NCI-H2227 (cell line): Measurements from ENCODE around the gene KCNJ9.
A peak's percentile ranks its signal among the peaks of the same experiment; 100 is the strongest.

Experiments
- DNase-seq: peaks from one replicate; lab custom pipeline; 2025; ENCODE audit not compliant: unreplicated experiment; lab: John Stamatoyannopoulos, UW

The KCNJ9 gene

GRCh38 chr1:160066829-160067745 lies 14.3 kb upstream of the KCNJ9 start:
- DNase-seq = no peak

- DNase-seq = no peak
These were observed 13.1 kb upstream of the KCNJ9 start for GRCh38 chr1:160068225-160068624.

GRCh38 chr1:160069460-160070231 lies 11.7 kb upstream of the KCNJ9 start, which contains the start of gene KCNJ10:
TSS of gene KCNJ10 (minus strand) at chr1:160070160. CDS start at chr1:160042532, 27,628 bp downstream.
- DNase-seq = no peak

- peak; percentile 84 for DNase-seq
These were observed 10.8 kb upstream of the KCNJ9 start for GRCh38 chr1:160070243-160071163.

GRCh38 chr1:160071289-160071688 lies 10.0 kb upstream of the KCNJ9 start:
- no peak for DNase-seq

GRCh38 chr1:160074865-160075264 lies 6.5 kb upstream of the KCNJ9 start:
- no peak for DNase-seq

- DNase-seq = no peak
These were observed 5.5 kb upstream of the KCNJ9 start for GRCh38 chr1:160075836-160076235.

- DNase-seq = no peak
These were observed 5.0 kb upstream of the KCNJ9 start for GRCh38 chr1:160076295-160076694.

GRCh38 chr1:160077486-160077885 lies 3.9 kb upstream of the KCNJ9 start:
- DNase-seq = no peak

- peak; percentile 42 for DNase-seq
These were observed 2.7 kb upstream of the KCNJ9 start for GRCh38 chr1:160078512-160079195.

GRCh38 chr1:160079448-160079847 lies 1.9 kb upstream of the KCNJ9 start:
- no peak for DNase-seq

- no peak for DNase-seq
These were observed 797 bp upstream of the KCNJ9 start for GRCh38 chr1:160080381-160081100.

- no peak for DNase-seq
These were observed 1.1 kb downstream of the KCNJ9 start for GRCh38 chr1:160082487-160082886.

- DNase-seq = no peak
These were observed 1.6 kb downstream of the KCNJ9 start for GRCh38 chr1:160082926-160083325.

GRCh38 chr1:160083968-160084770 lies 2.8 kb downstream of the KCNJ9 start:
- DNase-seq = no peak

- no peak for DNase-seq
These were observed 3.5 kb downstream of the KCNJ9 start for GRCh38 chr1:160084771-160085321.

- peak; percentile 80 for DNase-seq
These were observed 4.5 kb downstream of the KCNJ9 start for GRCh38 chr1:160085686-160086455.

GRCh38 chr1:160086456-160086892 lies 5.1 kb downstream of the KCNJ9 start:
- DNase-seq = no peak
